ENCODE data around the gene BACE2.

- no peak for TF ChIP-seq EZH2phosphoT487 (IDR thresholded peaks at IDR 0.05; ENCODE audit: borderline replicate concordance)
- TF ChIP-seq CTCF (IDR thresholded peaks at IDR 0.05 in 2 of 3, conservative IDR thresholded peaks at IDR 0.05 in 1 of 3; ENCODE audit: borderline replicate concordance in 1 of 3, insufficient read depth in 1 of 3, low read depth in 2 of 3, low read length in 2 of 3): no peak
- TF ChIP-seq POLR2A (IDR thresholded peaks at IDR 0.05; ENCODE audit: borderline replicate concordance, extremely low read depth, insufficient read depth, insufficient read length): no peak
- TF ChIP-seq FOSL1 (IDR thresholded peaks at IDR 0.05; ENCODE audit: low read depth): no peak
- TF ChIP-seq POLR2AphosphoS5 (IDR thresholded peaks at IDR 0.05; ENCODE audit: low read depth, low read length): no peak
- no peak for TF ChIP-seq SIN3A (IDR thresholded peaks at IDR 0.05; ENCODE audit: low read depth)
- TF ChIP-seq EZH2 (IDR thresholded peaks at IDR 0.05): no peak
- no peak for TF ChIP-seq REST (IDR thresholded peaks at IDR 0.05; ENCODE audit: low read depth)
Observed at GRCh38 chr21:41196993-41197392, 29.0 kb downstream of the BACE2 start.

Data from HCT116 (cell line).